SK-N-SH (cell line): Measurements from ENCODE around the gene GPR161. TPM values are rescaled to one million over a fixed set of nuclear protein-coding genes. Genes with fewer than 3 reads are reported as not detected.
A peak's percentile ranks its signal among the peaks of the same experiment; 100 is the strongest.

Source experiments
- CTCF ChIA-PET: fragments of 300-600, 350-600 bp; formaldehyde crosslinking; extraction: SDS; loops from one replicate; lab custom pipeline; 2021; lab: Yijun Ruan, JAX
- POLR2A ChIA-PET: fragments of 350-600 bp; sonication (Branson Sonifier 250); formaldehyde crosslinking; extraction: SDS; loops from one replicate; lab custom pipeline; 2020; ENCODE audit warnings: antibody characterized with exemption, inconsistent platforms; lab: Yijun Ruan, JAX
- DNase-seq: peaks from one replicate; pipeline ENCODE4 v3.0.0; 2012
- H2AFZ ChIP-seq: fragments of 200-600 bp; sonication (generic); 2 replicates; pipeline ENCODE4 v1.8.1; 2016; ENCODE audit warnings: antibody characterized with exemption, mild to moderate bottlenecking, low read depth
- H3F3A ChIP-seq: fragments of 200-600 bp; sonication (generic); replicated peaks from 2 replicates; pipeline ENCODE3; 2016; ENCODE audit warnings: antibody characterized with exemption, mild to moderate bottlenecking; ENCODE audit not compliant: insufficient read depth
- H3K27ac ChIP-seq, 2 experiments: fragments of 200-500 bp in 1 of 2; fragments of 200-600 bp in 1 of 2; sonication (Bioruptor generic) in 1 of 2; sonication (generic), shearing (Covaris generic) in 1 of 2; 2 replicates each; pipeline versions ENCODE4 v1.5.1 to v1.6.1; 2014 to 2016; ENCODE audit warnings: low read depth in 2 of 2, inconsistent platforms in 1 of 2, low read length in 1 of 2, mild to moderate bottlenecking in 1 of 2, mixed read lengths in 1 of 2
- H3K27me3 ChIP-seq: fragments of 200-600 bp; sonication (generic), shearing (Covaris generic); 2 replicates; pipeline ENCODE4 v1.6.1; 2016; ENCODE audit warnings: mixed run types; ENCODE audit not compliant: insufficient read depth
- H3K36me3 ChIP-seq, 2 experiments: fragments of 200-500 bp in 1 of 2; fragments of 200-600 bp in 1 of 2; sonication (Bioruptor generic) in 1 of 2; sonication (generic) in 1 of 2; replicated peaks in 1 of 2; 2 replicates each; pipeline versions ENCODE3 to v1.5.1; 2014 to 2016; ENCODE audit warnings: low read length in 1 of 2, mild to moderate bottlenecking in 1 of 2; ENCODE audit not compliant: insufficient read depth in 2 of 2, control insufficient read depth in 1 of 2
- H3K4me1 ChIP-seq, 2 experiments: fragments of 200-500 bp in 1 of 2; fragments of 200-600 bp in 1 of 2; sonication (Bioruptor generic) in 1 of 2; sonication (generic), shearing (Covaris generic) in 1 of 2; 2 replicates each; pipeline versions ENCODE4 v1.5.1 to v1.6.1; 2014 to 2016; ENCODE audit warnings: low read depth in 1 of 2, low read length in 1 of 2, mixed run types in 1 of 2; ENCODE audit not compliant: insufficient read depth in 2 of 2, control insufficient read depth in 1 of 2
- H3K4me2 ChIP-seq: fragments of 200-600 bp; sonication (generic), shearing (Covaris generic); 2 replicates; pipeline ENCODE4 v1.6.1; 2017; ENCODE audit warnings: mixed run types
- H3K4me3 ChIP-seq, 2 experiments: fragments of 200-500 bp in 1 of 2; fragments of 200-600 bp in 1 of 2; sonication (Bioruptor generic) in 1 of 2; sonication (generic), shearing (Covaris generic) in 1 of 2; 2 replicates each; pipeline versions ENCODE4 v1.5.1 to v1.8.1; 2014 to 2016; ENCODE audit warnings: low read depth in 2 of 2, inconsistent platforms in 1 of 2, low read length in 1 of 2, mild to moderate bottlenecking in 1 of 2, mixed read lengths in 1 of 2, moderate library complexity in 1 of 2
- H3K79me2 ChIP-seq: fragments of 200-600 bp; sonication (generic); 2 replicates; pipeline ENCODE4 v1.8.1; 2017; ENCODE audit warnings: mild to moderate bottlenecking; ENCODE audit not compliant: insufficient read depth
- H3K9ac ChIP-seq: fragments of 200-600 bp; sonication (generic); 2 replicates; pipeline ENCODE4 v1.6.1; 2017; ENCODE audit warnings: mixed run types
- H3K9me2 ChIP-seq: fragments of 200-600 bp; sonication (generic); 2 replicates; pipeline ENCODE4 v1.6.1; 2017; ENCODE audit warnings: mixed run types
- H3K9me3 ChIP-seq: fragments of 200-600 bp; sonication (generic); 2 replicates; pipeline ENCODE4 v1.6.1; 2017; ENCODE audit warnings: mixed run types, mild to moderate bottlenecking, moderate library complexity
- H4K20me1 ChIP-seq: fragments of 200-600 bp; sonication (generic); 2 replicates; pipeline ENCODE4 v1.6.1; 2017; ENCODE audit warnings: mild to moderate bottlenecking, mixed run types; ENCODE audit not compliant: insufficient read depth
- CHD2 ChIP-seq: fragments of 150-350 bp; IDR thresholded peaks from 2 replicates; pipeline ENCODE4 v1.6.1; 2018; ENCODE audit warnings: low read length; ENCODE audit not compliant: partially characterized antibody
- FOXJ3 ChIP-seq: sonication (generic); formaldehyde crosslinking; IDR thresholded peaks from 2 replicates; pipeline ENCODE4 v1.5.1; 2020; ENCODE audit warnings: mild to moderate bottlenecking, missing genetic modification reagents
- JUND ChIP-seq: IDR thresholded peaks from 2 replicates; pipeline ENCODE4 v1.4.0; 2012
- NFIC ChIP-seq: IDR thresholded peaks from 2 replicates; pipeline ENCODE4 v1.4.0; 2012; ENCODE audit warnings: borderline replicate concordance
- RAD21 ChIP-seq: IDR thresholded peaks from 2 replicates; pipeline ENCODE4 v1.6.1; 2012; ENCODE audit warnings: mild to moderate bottlenecking, low read length
- RFX5 ChIP-seq: IDR thresholded peaks from 2 replicates; pipeline ENCODE4 v1.6.1; 2012; ENCODE audit warnings: mild to moderate bottlenecking, improper control_type of control experiment, low read length
- SIN3A ChIP-seq: IDR thresholded peaks from 2 replicates; pipeline ENCODE4 v1.6.1; 2012; ENCODE audit warnings: low read depth, mild to moderate bottlenecking, low read length, moderate library complexity, borderline replicate concordance
- SMC3 ChIP-seq: IDR thresholded peaks from 2 replicates; pipeline ENCODE4 v1.6.1; 2012; ENCODE audit warnings: low read depth, low read length, improper control_type of control experiment
- TEAD4 ChIP-seq: IDR thresholded peaks from 2 replicates; pipeline ENCODE4 v1.4.0; 2012; ENCODE audit warnings: mild to moderate bottlenecking, borderline replicate concordance; ENCODE audit not compliant: insufficient read depth
- WGBS: methylation state at CpG from one replicate; pipeline ENCODE4 v1.1.6; 2017; ENCODE audit warnings: low lambda C conversion rate; 5-methylcytosine and 5-hydroxymethylcytosine counted together
- polyA plus RNA-seq, 3 experiments: library from polyadenylated mRNA; depleted of rRNA; stranded (reverse); fragments of >200 nt; gene quantifications; 2 replicates each; pipeline ENCODE4 v1.2.3, GENCODE V29; 2012
- TF ChIP-seq, protein P1 (sequence below): fragments of 200-600 bp; sonication (generic); IDR thresholded peaks from 2 replicates; pipeline ENCODE4 v1.6.1; 2017; ENCODE audit warnings: antibody characterized with exemption, mild to moderate bottlenecking, moderate library complexity
- TF ChIP-seq, protein P2 (sequence below): IDR thresholded peaks from 2 replicates; pipeline ENCODE4 v1.4.0; 2012; ENCODE audit warnings: low read depth

GPR161 gene
- polyA plus RNA-seq, 1 of the 3 experiments (the other 2 are of a cell fraction) = 20.1 TPM

DNA sequence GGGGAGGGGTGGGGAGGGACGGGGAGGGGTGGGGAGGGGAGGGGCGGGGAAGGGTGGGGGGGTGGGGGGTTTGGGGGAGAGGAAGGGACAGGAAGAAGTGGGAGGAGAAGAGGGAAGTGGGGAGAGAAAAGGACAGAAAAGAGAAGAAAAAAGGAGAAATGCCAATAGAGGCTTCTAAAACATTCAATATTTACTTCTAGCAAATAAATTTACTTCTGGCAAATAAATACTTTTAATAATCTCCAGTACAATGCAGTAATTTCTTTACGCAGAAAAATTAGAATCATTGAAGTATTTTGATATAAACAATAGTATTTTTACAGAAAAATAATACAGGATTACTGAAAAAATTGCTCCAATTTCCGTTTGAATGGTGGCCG is 9.4 kb upstream of the GPR161 start:
- 62% methylated on average over 5 of the region's 5 CpGs for WGBS
- Histone ChIP-seq H4K20me1 (no peaks in the 10 kb centered on the region), H3K27ac (no peak overlapping the region), H3K36me3 (no peaks in the 10 kb centered on the region), H2AFZ (no peak overlapping the region), H3K4me3 (no peak overlapping the region), H3K4me2 (no peak overlapping the region), H3K4me1 (no peaks in the 10 kb centered on the region), H3F3A (peaks cover 3% of the 10 kb centered on the region), H3K9me3 (no peaks in the 10 kb centered on the region), H3K9ac (no peak overlapping the region), H3K79me2 (no peaks in the 10 kb centered on the region), H3K9me2 (no peaks in the 10 kb centered on the region), H3K27me3 (no peaks in the 10 kb centered on the region)
- TF ChIP-seq JUND = no peak
- TF ChIP-seq, protein P1, sequence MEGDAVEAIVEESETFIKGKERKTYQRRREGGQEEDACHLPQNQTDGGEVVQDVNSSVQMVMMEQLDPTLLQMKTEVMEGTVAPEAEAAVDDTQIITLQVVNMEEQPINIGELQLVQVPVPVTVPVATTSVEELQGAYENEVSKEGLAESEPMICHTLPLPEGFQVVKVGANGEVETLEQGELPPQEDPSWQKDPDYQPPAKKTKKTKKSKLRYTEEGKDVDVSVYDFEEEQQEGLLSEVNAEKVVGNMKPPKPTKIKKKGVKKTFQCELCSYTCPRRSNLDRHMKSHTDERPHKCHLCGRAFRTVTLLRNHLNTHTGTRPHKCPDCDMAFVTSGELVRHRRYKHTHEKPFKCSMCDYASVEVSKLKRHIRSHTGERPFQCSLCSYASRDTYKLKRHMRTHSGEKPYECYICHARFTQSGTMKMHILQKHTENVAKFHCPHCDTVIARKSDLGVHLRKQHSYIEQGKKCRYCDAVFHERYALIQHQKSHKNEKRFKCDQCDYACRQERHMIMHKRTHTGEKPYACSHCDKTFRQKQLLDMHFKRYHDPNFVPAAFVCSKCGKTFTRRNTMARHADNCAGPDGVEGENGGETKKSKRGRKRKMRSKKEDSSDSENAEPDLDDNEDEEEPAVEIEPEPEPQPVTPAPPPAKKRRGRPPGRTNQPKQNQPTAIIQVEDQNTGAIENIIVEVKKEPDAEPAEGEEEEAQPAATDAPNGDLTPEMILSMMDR = no peak
- CTCF ChIA-PET = interaction anchor here (0.8 to 4.1 kb wide), 13 partner anchors 9 to 64 kb away, joined by 3 to 24 read pairs (median 4); partner anchors contain the start of gene GPR161
- no peak for DNase-seq
- POLR2A ChIA-PET = no interaction called here

DNA sequence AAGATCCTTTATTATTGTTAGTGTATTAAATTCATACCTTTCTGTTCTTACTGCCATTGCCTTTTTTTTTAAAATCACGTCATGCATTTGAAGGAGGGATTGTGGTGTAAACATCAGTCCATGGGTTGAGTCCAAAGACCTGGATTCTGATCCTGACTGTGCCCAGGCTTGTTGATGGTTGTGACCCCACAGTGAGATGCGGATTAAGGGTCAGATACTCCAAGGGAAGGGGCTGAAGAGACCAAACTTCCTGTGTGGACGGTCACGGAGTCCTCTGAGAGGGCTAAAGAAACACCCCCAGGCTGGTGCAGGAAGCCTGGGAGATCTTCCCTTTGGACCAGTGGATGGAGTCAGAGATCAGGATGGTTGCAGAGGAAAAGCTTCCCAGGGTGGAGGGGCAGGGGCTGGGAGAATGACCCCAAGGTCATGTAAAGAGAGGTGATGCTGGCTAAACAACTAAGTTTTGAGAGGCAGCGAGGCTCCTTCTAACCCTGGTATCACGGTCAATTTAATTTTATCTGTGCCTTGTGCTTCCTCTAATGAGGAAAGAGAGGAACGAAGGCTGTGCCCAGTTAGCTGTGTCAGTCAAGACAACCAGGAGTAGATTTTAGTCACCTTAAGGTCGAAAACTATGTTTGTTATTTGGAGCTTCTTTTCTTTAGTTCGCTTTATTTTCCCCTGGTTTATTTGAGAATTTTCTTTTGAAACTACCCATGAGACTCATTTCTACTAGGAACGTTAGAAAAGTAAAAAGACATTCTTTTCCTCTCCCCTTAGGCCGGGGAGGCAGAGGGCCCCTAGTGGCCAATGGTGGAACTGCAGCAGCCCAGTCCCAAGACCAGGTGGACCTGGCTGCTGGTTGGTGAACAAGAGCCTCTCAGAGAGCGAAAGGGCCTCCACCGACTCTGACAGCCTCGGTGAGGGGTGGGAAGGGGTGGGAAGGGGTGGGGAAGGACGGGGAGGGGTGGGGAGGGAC is 8.7 kb upstream of the GPR161 start:
- no peaks in the 10 kb centered on the region for H3K9me3 ChIP-seq
- no peak overlapping the region for H3K27ac ChIP-seq
- no peak for TF ChIP-seq NFIC
- peak; percentile 62 for TF ChIP-seq RAD21
- TF ChIP-seq, protein P2, sequence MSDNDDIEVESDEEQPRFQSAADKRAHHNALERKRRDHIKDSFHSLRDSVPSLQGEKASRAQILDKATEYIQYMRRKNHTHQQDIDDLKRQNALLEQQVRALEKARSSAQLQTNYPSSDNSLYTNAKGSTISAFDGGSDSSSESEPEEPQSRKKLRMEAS = no peak
- TF ChIP-seq SIN3A = no peak
- TF ChIP-seq CHD2 = peak; percentile 25
- TF ChIP-seq FOXJ3 (CRISPR knock-in tag) = no peak
- TF ChIP-seq, protein P1 = peak; percentile 96
- no peak for TF ChIP-seq TEAD4
- TF ChIP-seq SMC3 = peak; percentile 35
- TF ChIP-seq RFX5 = peak; percentile 15; the same call in 1 of the 2 replicates
- H3K4me3 ChIP-seq = peak overlapping the region in 1 of 2 experiments; percentile 42; a peak in 1 of 4 replicates
- H3K9me2 ChIP-seq = no peaks in the 10 kb centered on the region
- peak overlapping the region; percentile 83; the same call in 1 of the 2 replicates for H2AFZ ChIP-seq
- no peak overlapping the region for H3K9ac ChIP-seq
- no peaks in the 10 kb centered on the region for H3K27me3 ChIP-seq
- ChIA-PET CTCF (interaction anchor here (0.6 to 4.1 kb wide), 27 partner anchors 9 to 1208 kb away, joined by 3 to 24 read pairs (median 5); partner anchors contain the start of gene GPR161), POLR2A (no interaction called here)
- H3K4me2 ChIP-seq = no peak overlapping the region
- H3K36me3 ChIP-seq = no peaks in the 10 kb centered on the region
- H3K4me1 ChIP-seq = no peaks in the 10 kb centered on the region
- 25% methylated on average over 15 of the region's 15 CpGs for WGBS
- peaks cover 3% of the 10 kb centered on the region for H3F3A ChIP-seq
- H3K79me2 ChIP-seq = no peaks in the 10 kb centered on the region
- no peaks in the 10 kb centered on the region for H4K20me1 ChIP-seq
- peak; percentile 93 for DNase-seq
